Glomerular endothelial cell (primary cell): Measurements from ENCODE around the gene DUSP23. TPM values are rescaled to one million over a fixed set of nuclear protein-coding genes. Genes with fewer than 3 reads are reported as not detected.

Experiments
- DNase-seq: peaks from one replicate; pipeline ENCODE4 v3.0.0-alpha.2; 2011; ENCODE audit warnings: low read depth, low spot score; ENCODE audit errors: extremely low read depth
- total RNA-seq: library from RNA; depleted of rRNA; stranded (reverse); fragments of >200 nt; gene quantifications from 2 replicates; pipeline ENCODE4 v1.2.3, GENCODE V29; 2015

The DUSP23 gene
- total RNA-seq, 1 donor from 2014 or later, result 40.3 TPM

DNA sequence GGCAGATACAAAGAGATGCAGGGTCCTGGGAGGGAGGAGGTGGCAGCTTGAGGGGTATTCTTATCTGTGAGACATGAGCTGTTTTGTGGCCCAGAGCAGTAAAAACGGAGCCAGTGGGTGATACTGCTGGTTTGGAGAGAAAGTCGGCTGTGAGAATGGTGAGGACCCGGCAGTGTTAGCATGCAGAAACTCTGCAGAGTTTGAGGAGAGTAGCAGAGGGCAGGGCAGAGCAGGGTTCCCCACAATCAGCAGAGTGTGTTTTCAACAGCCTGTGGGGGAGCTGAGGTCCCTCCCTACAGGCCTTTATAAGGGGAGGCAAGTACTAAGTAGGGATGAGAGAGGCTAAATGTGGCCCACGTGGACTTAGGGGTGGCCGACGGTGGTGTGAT lies 46.3 kb downstream of the DUSP23 start:
- DNase-seq, result no peak

DNA sequence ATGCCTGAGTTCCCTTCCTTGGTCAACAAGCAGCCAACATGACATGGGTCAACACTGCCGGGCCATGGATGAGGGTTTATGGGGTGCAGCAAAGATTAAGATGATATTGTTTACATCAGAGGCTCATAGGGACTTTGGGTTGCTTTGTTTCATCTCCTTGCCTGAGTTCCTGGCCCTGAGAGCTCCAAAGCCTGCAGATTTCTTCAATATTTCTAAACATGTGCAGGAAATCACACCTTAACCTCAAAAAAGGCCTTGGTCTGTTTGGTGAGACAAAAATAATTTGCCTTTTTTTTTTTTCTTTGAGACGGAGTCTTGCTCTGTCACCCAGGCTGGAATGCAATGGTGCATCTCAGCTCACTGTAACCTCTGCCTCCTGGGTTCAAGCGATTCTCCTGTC lies 46.8 kb downstream of the DUSP23 start:
- DNase-seq, result no peak

DNA sequence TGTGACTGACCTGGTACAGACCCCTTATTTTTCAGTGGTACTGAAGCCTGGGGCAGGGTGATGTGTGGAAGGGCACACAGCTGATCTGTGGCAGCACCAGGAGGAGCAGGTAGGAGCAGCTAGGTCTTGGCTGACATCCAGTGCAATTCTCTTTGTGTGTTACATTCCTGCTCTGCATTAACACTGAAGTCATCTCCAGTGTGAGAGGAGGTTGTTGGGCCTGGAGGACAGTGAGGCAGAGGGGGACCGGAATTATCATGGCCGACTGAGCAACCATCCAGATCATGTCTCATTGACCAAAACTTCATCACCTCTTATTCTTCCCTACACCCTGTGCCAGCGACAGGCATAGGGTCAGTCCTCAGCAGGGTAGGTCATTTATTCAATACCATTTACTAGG lies 47.4 kb downstream of the DUSP23 start:
- no peak for DNase-seq

DNA sequence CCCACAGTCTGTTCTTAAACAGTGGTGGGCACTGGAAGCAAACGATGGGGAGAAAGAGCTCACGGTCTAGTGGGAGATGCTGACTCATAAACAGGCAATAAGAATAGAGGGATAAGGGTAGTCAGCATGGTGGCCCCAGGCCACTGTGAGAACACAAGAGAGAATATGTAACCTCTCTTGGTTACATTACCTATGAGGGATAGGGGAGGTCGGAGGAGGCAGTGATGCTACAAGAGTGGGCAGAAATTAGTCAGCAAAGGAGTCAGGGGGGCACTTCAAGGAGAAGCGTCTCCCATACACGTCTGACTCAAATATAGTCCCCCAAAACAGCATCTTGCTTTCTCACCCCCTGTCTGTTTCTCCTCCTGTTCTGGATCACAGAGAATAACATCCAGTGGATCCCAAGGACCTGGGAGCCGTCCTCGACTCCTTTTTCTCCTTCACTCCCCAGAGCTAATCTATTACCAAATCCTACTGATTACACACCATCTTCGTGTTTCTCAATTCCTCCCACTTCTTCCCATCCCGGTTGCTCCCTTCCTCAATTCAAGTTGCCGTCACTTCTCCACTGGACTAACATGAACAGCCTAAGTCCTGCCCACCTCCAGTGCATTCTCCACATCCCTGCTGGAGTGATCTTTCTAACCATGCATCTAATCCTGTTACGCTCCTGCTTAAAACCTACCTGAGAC lies 48.0 kb downstream of the DUSP23 start:
- no peak for DNase-seq

DNA sequence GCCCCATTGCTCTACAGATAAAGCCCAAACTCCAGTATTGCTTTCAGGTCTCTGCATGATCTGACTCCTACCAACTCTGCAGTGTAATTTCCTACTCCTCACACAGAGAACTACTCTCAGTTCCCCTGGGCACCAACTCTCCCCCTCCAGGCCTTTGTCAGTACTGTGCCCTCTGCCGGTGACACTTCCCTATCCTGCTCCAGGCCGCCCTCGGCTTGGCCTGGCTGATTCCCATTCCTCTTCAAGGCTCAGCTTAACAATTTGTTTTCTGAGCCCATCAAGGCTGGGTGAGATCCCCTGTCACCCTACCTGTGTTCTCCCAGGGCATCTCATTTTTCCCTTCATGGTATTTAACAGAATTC lies 48.5 kb downstream of the DUSP23 start:
- DNase-seq, result no peak

DNA sequence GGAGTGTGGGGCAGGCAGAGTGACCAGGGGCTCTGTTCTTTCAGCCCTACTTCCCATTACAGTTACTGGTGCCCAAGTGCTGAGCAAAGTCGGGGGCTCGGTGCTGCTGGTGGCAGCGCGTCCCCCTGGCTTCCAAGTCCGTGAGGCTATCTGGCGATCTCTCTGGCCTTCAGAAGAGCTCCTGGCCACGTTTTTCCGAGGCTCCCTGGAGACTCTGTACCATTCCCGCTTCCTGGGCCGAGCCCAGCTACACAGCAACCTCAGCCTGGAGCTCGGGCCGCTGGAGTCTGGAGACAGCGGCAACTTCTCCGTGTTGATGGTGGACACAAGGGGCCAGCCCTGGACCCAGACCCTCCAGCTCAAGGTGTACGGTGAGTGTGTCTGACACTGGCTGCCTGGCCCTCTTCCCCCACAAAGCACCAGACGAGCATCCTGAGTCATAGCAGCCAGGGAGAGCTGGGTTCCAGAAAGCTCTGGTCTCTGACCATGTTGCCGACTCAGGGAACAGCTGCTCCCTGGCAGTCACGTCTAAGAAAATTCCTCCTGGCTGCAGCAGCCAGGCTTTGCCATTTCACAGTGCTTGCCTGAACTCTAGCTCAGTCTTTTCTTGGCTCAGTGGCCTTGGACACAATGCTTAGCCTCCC lies 49.2 kb downstream of the DUSP23 start:
- no peak for DNase-seq

DNA sequence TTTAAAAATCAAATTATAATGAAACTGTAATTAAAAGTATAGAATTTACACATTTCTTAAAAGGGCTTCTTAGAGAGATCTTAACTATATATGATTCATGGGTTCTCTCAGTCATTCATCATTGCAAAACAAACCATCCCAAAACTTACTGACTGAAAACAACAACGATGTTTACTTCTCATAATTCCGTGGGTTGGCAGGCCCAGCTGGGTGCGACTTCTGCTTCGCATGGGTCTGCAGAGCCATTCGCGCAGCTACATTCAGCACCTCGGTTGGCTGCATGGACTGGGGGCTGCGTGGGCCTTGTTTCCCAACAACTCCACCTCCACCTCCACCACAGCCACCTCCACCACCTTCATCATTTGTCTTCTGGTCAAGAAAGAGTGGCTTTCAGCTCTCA lies 50.0 kb downstream of the DUSP23 start:
- DNase-seq, result no peak

DNA sequence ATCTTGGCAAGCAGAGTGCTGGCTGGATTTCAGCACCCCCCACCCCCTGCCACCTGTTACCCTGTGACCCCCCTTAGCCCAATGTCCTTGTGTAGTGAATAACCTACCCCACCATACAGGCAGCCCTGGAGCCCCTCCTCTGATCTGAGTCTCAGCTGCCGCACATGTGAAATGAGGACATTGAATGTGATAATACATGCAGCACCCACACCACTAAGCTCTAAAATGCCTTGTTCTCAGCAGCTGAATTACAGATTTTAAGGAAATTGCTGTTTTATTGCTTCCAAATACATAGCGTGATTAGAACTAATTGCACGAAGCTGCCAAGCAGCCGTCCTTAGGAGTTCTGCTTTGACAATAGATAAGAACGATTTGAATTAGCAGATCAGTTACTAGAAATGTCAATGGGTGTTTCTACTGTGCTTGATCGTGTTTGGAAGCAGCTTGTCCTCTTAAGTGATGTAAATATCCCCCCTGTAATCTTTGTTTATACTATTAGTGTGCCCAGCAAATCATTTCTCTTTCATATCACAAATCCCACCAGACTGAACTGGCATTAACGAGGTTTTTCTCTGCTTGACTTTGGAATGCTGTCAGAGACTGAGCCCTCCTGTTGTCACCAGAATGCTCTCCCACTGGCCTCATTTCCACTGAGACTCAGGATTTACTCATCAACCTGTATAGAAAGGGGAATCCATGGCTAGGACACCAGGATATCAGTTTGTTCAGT lies 50.8 kb downstream of the DUSP23 start:
- no peak for DNase-seq

Other genes with a start within 250 kb of the DUSP23 start
- not detected in 2 replicates for gene OR10J5, start 245.0 kb upstream of the DUSP23 start, total RNA-seq
- gene APCS, start 193.1 kb upstream of the DUSP23 start, total RNA-seq, result not detected in 2 replicates
- gene CRP, start 66.4 kb upstream of the DUSP23 start, total RNA-seq, result not detected in 2 replicates
- gene FCRL6, start 21.4 kb downstream of the DUSP23 start, total RNA-seq, result not detected in 2 replicates
- gene SLAMF8, start 45.9 kb downstream of the DUSP23 start, total RNA-seq, result not detected in 2 replicates
- 0.35 TPM in 1 of 2 replicates, not detected in the other for gene VSIG8, start 81.7 kb downstream of the DUSP23 start, total RNA-seq
- gene CFAP45, start 119.2 kb downstream of the DUSP23 start, total RNA-seq, result 0.53 and 0.73 TPM in 2 replicates
- 715 and 718 TPM in 2 replicates for gene TAGLN2, start 144.5 kb downstream of the DUSP23 start, total RNA-seq
- gene IGSF9, start 164.7 kb downstream of the DUSP23 start, total RNA-seq, result 0.05 and 0.06 TPM in 2 replicates
- gene SLAMF9, start 173.3 kb downstream of the DUSP23 start, total RNA-seq, result not detected in 2 replicates